ENCODE measurements around the gene PHACTR1.
"Not testable (repeated sequence)": the region's sequence is repeated elsewhere in the genome, so short reads cannot be mapped to it uniquely, and the experiment has no call there.

PHACTR1 gene

DNA sequence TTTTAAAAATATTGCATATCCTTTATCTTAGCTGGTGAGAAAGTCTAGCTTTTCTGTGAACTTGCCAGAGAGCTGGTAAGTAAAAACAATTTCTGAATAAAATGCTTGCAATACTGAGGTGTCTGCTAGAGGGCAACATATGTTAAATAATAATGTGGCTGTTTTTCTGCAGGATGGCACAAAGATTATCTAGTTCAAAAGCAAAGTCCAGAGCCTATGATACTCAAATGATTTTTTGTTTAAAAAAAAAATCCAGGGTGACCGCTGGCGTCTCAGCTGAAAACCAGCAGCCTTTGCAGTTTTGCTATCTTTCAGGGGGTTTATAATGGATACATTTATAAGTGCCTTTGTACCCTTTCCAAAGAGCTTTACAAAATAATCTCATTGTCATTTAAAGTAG lies 194.9 kb downstream of the PHACTR1 start:
- DNase-seq: no peak

GRCh38 chr6:12913201-12913600 lies 196.6 kb downstream of the PHACTR1 start:
- DNase-seq: no peak

DNA sequence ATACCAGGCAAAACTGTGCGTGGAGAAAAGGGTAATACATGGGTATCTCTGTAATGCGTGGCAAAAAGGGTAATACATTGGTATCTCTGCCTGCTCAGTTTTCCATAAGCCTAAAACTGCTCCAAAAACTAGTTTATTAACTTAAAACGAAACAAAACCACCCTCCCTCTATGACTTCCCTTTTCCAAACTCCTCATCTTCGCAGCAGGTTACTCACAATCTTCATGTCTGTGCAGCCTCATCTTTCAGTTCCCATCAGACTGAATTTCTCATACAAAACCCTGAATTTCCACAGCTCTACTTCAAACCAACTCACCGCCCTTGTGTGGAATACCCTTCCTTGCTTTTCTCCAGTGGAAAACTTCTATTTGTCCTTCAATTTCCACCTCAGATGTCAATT lies 199.4 kb downstream of the PHACTR1 start:
- no peak for DNase-seq

GRCh38 chr6:12916420-12917136 lies 200.0 kb downstream of the PHACTR1 start:
- DNase-seq: no peak

DNA sequence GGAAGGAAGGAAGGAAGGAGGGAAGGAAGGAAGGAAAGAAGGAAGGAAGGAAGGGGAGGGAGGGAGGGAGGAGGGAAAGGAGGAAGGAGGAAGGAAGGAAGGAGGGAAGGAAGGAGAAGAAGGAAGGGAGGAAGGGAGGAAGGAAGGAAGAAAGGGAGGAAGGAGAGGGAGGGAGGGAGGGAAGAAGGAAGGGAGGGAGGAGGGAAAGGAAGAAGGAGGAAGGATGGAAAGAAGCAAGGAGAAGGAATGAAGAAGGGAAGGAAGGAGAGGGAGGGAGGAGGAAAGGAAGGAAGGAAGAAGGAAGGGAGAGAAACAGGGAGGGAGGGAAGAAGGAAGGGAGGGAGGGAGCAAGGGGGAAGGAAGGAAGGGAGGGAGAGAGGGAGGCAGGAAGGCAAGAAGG lies 204.9 kb downstream of the PHACTR1 start:
- DNase-seq: no peak

DNA sequence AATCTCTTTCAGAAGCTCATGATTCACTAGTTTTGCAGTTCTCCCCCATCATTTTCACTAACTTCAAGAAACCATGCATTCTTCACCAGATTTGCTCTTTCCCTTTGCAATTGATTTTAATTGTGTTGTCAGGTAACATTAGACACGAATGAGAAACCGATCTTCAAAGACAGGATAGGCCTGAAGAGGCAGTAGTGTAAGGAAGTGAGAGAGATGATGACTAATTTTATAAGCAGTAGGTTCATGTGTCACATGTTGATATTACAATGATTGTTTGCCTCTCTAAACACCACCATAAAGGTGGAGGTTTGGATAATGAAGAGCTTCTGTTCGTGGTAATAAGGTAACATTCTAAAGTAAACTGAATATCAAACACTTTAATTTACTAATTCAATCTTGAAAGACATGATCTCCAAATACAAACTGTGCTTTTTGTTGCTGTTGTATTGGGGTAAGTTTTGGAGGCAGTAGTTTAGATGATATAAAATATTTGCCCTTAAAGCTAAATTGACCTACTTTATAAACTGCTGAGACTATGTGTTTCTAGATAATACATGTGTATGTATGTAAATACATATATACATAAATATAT lies 207.2 kb downstream of the PHACTR1 start:
- DNase-seq: no peak

GRCh38 chr6:12924911-12925310 lies 208.3 kb downstream of the PHACTR1 start:
- no peak for DNase-seq

DNA sequence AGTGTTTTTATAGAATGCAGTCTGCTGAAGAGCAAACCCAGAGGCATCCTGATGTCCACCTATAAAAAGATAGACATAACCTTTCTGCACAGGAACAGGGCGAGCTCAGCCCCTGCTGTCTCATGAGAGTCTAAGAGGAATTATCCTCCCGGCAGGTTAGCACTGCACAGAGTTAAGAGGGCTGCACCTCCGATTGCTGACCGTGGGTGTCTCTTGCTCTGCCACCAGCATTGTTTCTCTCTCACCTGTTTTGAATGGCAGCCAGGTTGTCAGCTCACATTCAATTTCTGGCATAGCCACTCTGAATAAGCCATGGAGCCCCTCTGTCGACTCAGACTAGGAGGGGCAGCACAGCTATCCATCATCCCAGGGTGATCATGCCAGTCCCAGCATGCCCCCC lies 211.2 kb downstream of the PHACTR1 start:
- no peak for DNase-seq

GRCh38 chr6:12929678-12930077 lies 213.1 kb downstream of the PHACTR1 start:
- DNase-seq: no peak

GRCh38 chr6:12931639-12932038 lies 215.1 kb downstream of the PHACTR1 start:
- DNase-seq: no peak

DNA sequence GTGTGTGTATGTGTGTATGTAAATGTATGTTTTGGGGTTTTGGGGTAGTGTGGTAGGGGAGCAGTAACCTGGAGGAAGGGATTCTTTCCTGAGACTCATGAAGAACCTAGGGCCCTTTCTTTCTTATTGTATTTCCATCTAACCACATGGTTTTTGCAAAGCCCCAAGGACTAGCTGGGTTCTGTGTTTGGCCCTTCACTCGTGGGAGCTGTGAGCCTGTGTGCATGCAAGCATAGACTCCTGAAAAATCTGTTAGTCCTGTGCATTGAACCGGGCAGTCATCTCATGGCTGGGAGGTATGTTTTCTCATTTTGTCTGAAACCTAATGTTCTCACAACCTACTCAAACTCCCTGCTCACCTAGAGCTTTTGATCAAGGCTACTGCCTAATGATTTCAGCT lies 219.1 kb downstream of the PHACTR1 start:
- no peak for DNase-seq

GRCh38 chr6:12937971-12938370 lies 221.4 kb downstream of the PHACTR1 start:
- DNase-seq: no peak

DNA sequence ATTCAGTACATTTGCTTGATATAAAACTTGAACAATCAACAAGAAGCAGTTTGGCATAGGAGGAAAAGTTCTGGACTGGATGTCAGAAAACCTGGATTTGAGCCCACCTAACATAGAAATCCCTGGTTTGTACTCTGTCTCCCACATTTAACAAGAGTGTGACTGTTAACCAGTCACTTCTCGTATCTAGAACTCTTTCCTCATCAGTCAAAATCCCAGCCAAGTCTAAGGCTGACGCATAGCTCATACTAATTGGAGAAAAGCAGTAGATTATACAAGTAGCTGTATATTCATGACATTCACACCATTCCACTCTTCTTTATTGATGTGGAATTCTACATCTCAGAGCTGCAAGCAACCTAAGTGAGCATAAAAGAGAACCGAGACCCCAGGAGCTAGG lies 222.7 kb downstream of the PHACTR1 start:
- DNase-seq: no peak

DNA sequence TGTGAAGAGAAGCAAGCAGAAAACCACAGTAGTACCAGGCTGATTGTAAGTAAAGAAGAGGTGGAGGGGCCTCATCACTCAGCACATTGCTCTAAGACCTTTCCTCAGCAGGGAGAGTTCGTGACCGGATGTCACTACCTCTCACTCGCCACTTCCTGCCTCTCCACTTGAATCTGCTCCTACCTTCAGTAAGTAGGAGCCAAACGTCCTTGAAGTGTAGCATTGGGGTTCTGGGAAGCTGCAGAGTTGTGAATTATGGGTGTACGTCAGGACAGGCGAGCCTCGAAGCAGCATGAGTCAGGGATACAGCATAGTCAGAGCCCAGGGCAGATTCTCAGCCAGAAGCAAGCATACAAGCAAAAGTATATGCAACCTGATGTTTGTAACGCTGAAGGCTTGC lies 224.9 kb downstream of the PHACTR1 start:
- no peak for DNase-seq

DNA sequence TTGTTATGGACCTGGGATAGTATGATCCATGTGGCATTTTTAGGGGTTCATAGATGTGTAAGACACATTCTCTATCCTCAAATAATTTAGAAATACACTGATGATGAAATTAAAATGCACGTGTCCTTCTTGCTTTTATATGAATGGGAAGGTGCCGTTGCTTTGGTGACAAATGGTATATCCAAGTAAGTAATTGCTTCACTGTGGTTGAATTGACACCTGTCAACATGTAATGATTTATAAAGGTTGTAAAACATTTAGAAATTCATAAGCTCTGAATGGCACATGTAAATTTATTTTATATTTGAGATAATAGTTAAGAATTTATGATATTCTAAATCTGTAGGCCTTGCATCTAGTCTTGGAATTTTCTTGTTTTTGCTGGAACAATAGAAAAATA lies 227.0 kb downstream of the PHACTR1 start:
- no peak for DNase-seq

GRCh38 chr6:12944001-12944400 lies 227.4 kb downstream of the PHACTR1 start:
- no peak for DNase-seq

GRCh38 chr6:12944528-12944927 lies 228.0 kb downstream of the PHACTR1 start:
- not testable (repeated sequence) for DNase-seq

GRCh38 chr6:12947151-12947871 lies 230.7 kb downstream of the PHACTR1 start:
- no peak for DNase-seq

- no peak for DNase-seq
These were observed 231.4 kb downstream of the PHACTR1 start for GRCh38 chr6:12947967-12948366.

DNA sequence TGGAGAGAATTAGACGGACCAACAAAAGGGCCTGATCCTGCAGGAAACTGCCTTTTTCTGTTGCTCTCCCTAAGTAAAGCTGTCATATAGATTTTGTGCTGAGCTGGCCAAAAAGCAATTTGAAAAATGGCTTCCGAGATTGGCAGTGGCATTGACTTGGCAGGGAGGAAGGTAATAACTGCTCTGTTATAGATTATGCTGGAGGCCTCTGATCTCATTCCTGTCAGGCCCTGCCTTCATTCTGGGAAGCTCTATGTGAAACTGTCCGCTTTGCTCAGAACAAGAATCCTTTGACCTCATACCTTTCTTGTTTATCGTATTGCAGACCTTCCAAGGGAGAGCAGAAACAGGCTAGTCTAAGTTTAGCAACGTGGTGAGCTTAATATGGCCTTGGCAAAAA lies 234.4 kb downstream of the PHACTR1 start:
- DNase-seq: no peak

- DNase-seq: no peak
These were observed 234.8 kb downstream of the PHACTR1 start for GRCh38 chr6:12951415-12951814.

DNA sequence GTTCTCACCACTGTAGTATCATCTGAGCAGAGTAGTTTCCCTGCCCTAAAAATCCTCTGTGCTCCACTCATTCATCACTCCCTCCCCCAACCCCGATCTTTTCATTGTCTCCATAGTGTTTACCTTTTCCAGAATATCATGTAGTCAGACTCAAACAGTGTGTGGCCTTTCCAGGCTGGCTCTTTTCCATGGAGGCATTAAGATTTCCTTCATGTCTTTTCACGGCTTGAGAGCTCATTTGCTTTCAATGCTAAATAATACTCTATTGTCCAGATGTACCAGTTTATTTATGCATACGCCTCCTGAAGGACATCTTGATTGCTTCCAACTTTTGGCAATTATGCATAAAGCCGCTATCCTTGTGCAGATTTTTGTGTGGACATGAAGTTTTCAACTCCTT lies 235.8 kb downstream of the PHACTR1 start:
- DNase-seq: no peak

- no peak for DNase-seq
These were observed 239.4 kb downstream of the PHACTR1 start for GRCh38 chr6:12955956-12956355.

DNA sequence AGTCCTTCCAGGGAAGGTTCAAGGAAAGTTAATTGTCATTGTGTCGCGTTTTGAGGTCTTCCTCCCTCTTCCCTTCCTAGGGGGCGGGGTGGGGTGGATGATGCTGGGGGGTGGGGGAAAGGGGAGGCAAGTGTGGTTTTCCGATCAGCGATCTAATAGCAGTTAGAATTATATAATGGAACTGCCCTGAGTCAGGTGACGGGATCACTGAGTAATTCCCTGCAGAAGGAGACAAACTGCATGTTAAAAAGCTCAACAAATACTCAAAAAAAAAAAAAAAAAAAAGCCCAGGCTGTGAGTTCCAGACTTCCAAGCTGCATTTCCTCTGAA lies 240.4 kb downstream of the PHACTR1 start:
- no peak for DNase-seq

All from stimulated activated CD4-positive, alpha-beta T cell treated with anti-CD3 and anti-CD28 coated beads, Interleukin-15, amount 100 ng/mL, for 24 hours (primary cell).